NCI-H146 treated with DMSO at 0.1 percent for 48 hours (cell line): ENCODE results near the gene CDC42EP4.

Experiments
- DNase-seq: peaks from one replicate; lab custom pipeline; 2025; ENCODE audit not compliant: unreplicated experiment; lab: John Stamatoyannopoulos, UW

Gene CDC42EP4

DNA sequence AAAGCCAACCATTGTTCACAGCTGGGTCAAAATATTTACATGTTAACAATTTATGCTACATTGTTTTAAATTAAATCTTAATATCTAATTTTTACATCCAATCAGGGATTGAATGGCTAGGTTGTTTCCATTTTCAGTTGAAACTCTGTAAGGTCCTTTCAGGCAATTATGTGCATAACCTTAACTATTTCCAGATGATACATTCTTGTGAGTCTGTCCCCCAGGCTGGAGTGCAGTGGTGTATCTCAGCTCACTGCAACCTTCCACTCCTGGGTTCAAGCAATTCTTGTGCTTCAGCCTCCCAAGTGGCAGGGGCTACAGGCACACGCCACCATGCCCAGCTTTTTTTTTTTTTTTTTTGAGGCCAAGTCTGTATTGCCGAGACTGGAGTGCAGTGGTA lies 10.4 kb downstream of the CDC42EP4 start:
- DNase-seq: no peak

DNA sequence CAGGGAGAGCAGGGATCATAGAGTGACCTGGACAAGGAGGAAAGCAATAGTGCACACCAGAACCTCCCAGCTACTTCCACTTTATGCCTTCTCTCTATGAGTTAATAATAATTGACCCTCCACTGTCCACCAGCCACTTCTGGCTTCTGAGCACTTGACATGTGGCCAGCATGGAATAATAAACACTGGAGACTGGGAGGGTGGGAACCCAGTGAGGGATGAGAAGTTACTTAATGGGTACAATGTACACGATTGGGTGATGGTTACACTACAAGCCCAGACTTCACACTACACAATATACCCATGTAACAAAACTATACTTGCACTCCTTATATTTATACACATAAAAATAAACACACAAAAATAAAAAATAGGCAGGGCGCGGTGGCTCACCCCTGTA lies 11.4 kb downstream of the CDC42EP4 start:
- DNase-seq: no peak

DNA sequence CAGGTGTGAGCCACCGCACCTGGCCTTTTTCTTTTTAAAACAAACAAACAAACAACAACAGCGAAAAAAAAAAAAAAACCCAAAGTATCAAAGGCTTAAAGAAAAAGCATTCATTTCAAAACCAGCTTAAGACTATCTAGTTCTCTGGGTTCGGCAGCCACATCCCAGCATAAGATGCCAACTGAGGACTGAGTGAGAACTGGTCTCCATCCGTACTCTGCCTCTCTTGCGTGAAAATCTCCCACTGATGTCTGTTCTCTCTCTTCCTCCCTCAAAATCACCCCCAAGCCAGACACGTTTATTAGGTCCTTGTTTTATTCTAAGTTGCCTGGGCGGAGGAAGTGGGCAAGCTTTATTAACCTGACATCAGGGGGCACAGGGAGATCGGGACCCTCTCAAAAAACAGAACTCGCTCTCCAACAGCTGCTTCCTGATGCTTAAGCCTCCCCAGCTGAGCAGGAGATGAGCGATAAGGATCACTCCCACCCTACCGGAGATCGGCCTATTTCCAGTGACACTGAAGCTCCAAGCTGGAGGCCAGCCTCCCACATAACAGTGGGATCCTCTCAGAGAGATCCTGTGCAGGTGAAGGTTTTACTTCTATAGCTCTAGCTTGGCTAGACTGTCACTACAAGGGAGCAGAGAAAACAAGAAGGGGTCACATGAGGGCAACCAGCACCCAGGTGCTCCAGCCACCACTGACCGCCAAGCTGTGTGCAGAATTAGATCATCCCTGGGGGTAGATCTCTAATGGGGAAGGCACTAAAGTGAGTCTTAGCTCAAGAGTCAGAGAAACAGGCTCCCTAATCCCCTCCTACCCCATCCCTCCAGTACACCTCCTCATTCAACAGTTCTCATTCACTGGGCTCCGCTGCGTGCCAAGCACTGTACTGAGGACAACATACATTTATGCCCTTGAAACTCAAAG lies 13.6 kb downstream of the CDC42EP4 start:
- no peak for DNase-seq

DNA sequence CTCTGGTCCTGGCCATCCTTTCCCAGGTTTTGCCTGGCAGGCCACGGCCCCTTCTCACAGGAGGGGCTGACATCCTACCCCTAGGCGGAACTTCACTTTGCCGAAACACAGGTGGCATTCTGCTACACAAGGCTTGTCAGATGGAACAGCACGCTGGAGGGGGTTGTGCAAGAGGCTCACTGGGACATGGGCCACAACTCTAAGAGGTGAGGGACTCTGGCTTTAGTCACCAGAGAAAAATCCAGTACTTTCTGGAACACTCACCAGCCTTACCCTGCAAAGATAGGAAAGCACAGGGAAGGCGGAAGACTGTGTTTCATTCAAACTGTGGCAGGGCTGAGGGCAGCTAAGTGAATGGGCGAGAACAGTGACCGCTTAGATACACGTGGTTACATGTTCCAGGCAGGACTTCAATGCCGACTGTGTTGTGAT lies 18.3 kb downstream of the CDC42EP4 start:
- DNase-seq: no peak

DNA sequence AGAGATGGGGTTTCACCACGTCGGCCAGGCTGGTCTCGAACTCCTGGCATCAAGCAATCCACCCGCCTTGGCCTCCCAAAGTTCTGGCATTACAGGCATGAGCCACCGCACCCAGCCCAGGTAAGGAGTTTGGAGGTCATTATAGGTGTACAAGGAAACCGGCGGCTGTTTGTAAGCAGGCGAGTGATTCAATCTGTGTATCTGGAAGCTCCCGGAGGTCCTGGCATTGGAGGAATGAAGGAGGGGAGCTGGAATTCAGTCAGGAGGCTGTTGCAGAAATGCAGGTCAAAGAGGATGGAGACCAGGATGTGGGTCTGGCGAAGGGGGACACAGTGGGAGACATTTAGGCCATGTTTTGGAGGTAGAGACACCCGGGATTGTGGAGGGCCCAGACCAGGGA lies 18.8 kb downstream of the CDC42EP4 start:
- no peak for DNase-seq

DNA sequence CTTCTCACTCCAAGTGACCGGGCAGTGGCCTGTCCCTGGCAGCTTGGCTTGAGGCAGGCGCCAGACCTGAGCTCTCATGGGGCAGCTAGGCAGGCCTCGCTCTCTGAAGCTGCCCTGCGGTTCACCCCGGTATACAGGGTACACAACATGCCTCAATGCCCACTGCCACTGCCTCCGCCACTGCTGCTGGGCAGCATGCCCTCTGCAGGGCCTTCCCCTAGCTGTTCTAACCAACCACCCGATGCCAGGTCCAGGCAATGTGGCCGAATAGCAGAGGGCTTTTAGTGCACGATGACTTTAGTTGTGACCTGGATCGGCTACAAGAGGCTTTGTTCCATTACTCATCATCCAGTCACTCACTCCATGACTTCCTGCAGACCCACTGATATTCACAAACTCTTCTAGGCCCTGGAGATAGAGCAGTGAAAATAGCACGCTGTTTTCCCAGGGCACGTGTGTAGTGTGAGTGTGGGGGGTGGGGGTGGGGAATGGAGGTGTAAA lies 19.7 kb downstream of the CDC42EP4 start:
- DNase-seq: no peak

DNA sequence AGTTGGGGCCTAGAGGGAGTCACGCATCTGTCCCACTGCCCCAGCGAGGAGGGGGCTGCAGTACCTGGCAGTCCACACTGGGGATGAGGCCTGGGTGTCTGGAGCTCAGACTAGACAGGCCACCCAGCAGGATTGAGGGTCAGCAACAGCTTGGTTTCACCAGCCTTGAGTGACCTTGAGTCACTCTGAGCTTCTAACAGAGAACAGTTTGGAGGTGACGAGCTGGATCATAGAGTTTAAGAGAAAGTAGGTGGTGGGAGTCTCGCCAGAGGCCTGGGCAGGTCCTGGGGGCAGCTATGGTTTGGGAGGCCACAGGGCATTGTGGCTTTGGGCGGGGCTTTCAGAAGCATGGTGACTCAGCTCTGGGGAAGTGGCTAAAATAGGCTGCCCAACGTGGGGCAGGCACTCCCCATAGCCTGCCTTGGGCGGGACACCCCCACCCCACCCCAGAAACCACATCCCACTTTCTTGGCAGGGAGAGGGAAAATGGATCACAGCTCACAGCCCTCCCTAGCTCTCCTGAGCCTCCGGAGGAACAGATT lies 20.5 kb downstream of the CDC42EP4 start:
- DNase-seq: no peak

DNA sequence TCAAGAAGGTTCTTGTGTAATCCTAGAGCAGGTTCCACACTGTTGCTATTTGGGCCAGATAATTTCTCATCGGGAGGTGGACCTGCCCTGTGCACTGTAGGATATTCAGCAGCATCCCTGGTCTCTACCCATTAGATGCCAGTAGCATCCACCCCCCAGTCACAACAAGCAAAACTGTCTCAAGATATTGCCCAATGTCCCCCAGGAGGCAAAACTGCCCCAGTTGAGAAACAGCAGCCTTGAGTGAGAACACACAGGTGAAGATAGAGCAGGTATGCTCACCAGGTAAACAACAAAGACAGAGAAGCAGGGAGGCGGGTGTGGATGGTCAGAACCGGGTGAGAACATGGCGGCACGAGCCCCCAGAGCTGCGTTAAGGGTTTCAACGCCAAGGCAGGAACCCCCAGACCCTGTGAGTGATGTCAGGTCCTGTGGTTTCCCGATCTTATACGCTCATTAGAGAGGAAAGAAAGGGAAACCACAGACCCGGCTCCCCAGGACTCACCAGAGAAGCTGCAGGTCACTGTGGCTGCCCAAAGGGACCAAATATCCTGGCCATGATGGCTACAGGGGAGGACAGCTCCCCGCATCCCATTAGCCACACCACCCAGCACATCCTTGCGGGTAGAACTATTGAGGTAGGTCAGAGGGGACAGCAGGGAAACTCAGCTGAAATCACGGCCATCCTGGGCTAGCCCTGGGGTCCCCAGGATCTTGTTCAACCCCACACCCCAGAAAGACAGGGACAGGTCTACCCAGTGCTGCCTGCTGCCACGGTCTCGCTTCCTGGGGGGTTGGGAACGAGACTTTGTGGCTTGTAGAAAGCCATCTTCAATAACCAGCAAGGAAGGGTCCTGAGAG lies 21.2 kb downstream of the CDC42EP4 start:
- no peak for DNase-seq

DNA sequence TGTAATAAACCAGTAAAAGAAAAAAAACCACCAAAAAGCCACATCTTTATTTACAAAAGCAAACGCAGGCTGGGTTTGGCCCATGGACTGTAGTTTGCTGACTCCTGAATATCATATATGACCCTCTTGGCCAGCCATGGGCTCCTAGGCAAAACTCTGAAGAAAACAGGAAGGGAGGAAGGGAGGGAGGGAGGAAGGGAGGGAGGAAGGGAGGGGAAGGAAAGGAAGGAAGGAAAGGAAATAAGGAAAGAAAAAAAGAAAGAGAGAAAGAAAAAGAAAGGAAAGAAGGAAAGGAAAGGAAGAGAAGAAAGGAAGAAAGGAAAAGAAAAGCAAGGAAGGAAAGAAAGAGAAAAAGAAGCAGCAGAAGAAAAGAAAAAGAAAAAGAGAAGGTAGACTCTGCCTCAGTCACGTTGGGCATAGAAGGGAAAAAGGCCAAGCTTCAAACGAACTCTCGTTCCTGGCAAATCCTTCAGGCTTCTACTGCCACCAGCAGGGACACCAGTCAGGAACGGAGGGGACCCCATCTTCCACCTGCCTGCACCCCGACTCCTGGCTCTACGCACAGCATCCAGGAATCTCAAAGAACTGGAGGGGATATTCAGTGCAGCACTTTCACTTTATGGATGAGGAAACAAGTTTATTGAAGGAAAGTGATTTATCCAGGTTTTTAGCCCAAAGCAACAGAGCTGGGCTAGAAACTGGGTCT lies 22.1 kb downstream of the CDC42EP4 start:
- no peak for DNase-seq

DNA sequence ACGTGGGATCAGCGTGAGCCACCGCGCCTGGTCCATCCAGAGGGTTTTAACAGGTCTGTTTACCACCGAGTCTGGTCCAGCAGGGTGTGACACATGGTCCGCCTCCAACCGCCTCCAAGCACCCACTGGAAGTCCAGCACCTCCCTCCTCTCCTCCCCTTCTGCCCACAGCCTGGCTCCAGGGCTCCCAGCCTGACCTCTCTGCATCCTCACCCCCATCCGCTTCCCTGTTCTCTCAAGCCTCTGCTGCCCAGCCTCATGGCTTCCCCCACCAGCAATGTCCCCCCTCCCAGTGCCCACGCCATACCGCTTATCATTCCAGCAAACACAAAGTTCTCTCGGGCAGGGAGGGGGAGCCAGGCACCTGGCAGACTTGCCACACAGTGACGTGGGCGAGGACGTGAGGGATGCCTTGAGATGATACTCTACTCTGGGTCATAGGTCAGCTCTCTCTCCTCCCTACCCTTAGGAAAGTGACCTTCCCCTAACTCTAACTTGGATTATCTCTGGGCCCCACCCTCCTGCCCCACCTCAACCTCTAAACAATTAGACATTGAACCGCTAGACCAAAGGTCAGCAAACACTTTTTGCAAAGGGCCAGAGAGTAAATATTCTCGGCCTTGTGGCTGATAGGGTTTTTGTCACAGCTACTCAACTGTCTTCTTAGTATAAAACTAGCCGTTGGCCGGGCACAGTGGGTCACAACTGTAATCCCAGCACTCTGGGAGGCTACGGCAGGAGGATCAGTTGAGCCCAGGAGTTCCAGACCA lies 23.1 kb downstream of the CDC42EP4 start:
- DNase-seq: no peak

DNA sequence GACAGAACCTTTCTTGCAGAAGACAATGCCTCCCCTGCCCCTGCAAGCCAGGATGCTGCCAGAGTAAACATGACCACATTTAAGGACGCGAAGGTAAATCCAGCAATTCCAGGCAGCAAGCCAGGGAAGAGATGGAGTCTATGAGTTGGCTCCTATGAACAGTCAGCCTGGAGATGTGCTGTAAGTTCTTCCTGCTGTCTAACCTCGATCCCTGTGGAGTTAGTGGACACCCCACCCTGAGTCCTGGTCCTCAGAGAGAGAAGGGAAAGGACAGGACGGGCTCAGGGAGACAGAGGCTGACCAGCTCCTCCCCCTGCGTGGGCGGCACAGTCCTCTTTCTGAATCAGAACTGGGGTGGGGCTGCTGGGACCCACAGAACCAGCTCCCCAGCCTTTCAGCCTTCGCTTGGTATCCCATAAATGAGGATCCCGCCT lies 24.9 kb downstream of the CDC42EP4 start:
- DNase-seq: no peak

DNA sequence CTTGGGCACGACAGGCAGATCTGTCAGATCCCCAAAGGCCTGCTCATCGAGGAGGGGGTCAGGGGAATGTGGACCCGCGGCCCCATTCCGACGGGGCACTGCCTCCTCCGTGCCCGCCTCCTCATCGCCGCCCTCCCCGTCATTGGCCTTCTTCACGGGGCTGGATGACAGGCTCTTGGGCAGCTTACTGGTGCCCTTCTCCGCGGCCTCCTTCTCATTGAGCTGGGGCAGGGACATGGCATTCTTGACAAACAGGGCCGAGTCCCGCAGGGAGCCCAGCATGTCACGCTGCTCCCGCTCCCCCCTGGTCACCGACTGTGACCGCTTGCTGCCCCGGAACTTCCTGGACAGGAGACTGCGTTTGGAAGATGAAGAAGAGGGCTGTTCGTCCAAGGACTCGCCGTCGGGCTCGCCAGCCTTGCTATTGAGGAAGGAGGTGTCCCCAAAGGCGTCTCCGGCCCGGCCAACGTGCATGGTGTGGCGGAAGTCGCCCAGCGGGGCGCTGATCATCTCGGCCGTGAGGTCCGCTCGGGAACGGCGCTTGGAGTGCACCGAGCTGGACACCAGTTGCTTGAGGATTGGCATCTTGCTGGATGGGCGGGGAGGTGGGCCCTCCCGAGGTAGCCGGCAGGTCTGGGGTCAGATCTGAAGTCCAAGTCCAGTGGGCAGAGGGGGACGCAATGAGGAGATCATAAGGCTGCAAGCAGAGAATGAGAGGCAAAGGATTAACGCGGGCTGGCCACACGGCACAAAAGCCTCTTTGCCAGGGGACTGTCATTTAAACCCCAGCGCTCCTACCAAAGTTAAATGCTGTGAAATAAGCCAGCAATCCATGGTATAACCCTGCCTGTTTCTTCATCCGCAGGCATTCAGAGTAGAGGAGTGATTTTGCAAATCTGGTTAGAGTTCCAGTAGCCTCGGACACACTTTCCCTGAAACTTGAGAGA lies 25.6 kb downstream of the CDC42EP4 start:
- no peak for DNase-seq

DNA sequence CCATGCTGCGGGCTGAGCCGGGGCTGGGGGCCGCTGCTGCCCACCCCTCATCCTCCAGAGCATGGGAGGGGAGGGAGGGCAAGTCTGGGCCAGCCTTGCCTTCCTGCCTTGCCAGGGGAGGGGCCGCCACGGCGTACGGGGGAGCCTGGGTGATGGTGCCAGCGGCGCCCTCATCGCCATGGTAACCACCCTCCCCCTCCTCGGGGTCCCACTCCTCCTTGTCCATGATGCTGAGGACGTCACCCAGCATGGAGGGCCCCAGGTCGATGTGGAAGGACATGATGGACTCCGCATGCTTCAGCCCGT lies 26.2 kb downstream of the CDC42EP4 start:
- no peak for DNase-seq

DNA sequence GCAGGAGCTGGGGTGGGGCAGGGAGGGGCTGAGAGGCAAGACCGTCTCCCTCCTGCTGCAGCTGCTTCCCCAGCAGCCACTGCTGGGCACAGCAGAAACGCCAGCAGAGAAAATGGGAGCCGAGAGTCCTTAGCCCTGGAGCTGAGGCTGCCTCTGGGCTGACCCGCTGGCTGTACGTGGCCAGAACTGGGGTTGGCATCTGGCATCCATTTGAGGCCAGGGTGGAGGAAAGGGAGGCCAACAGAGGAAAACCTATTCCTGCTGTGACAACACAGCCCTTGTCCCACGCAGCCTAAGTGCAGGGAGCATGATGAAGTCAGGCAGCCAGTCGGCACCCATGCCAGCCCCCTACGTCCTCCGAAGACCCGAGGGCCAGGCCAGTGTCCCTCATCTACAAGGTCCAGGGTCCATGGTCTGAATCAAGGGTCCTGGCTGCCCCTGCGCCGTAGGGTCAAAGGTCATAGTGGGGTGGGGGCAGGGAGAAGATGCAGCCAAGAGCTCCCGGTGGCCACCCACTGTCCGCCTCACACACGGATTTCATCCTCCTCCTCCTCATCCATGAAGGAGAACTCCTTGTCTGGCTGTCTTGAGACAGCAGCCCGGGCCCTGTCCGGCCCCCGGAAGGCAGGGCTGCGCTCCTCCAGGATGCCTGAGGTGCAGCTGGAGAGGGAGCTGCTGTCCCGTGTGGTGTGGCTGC lies 26.7 kb downstream of the CDC42EP4 start:
- no peak for DNase-seq

DNA sequence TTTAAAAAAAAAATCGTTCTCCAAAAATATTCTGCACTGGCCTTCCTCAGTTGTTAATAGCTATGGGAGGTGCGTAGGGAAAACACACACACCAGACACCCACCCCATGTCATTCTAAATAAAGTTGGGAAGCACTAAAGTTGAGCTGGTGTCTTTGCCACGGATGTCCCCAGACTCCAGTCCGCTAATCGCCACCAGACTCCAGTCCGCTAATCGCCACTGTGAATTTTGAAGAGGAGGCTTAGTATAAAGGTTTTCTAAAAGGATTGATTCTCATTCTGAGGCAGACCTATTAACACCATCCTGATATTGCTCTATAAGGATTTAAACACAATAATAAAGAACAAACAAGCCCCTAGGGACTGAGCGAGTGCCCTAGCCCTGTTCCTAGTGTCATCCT lies 27.4 kb downstream of the CDC42EP4 start:
- DNase-seq: no peak

DNA sequence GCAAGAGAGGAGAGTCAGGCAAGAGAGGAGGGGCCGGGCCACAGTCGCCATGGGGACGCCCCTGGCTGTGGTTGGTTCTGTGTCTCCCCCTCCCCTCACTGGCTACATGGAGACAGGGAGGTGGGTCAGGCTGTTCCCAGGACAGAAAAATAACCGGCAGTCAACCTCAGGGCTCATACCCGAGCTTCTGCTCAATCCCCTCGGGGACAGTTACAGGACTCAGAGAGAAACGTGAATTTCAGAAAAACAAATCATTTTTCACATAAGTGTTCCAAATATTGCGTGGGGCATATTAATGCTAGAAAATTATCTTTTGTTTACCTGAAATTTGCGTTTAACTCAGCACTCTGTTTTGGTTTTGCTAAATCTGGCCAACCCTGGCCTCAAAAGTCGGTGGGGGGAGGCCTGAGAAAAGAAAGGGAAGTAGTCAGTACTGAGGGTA lies 27.9 kb downstream of the CDC42EP4 start:
- no peak for DNase-seq

DNA sequence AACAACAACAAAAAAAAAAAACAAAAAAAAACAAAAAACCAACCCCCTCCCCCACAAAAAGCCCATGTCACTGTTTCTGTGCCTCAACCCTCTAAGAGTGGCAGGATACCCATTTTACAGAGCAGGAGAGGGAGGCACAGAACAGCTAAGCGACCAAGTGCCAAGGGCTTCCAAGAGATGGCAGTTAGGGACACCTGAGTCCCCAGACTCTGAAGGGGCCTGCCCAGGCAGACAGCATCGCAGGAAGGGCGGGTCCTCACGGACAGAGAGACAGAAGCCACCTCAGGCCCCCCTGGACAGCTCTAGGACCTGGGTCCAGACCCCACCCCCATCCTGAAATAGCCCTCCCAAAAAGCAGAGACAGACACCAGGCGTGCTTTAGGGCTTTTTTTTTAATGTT lies 28.6 kb downstream of the CDC42EP4 start:
- no peak for DNase-seq

DNA sequence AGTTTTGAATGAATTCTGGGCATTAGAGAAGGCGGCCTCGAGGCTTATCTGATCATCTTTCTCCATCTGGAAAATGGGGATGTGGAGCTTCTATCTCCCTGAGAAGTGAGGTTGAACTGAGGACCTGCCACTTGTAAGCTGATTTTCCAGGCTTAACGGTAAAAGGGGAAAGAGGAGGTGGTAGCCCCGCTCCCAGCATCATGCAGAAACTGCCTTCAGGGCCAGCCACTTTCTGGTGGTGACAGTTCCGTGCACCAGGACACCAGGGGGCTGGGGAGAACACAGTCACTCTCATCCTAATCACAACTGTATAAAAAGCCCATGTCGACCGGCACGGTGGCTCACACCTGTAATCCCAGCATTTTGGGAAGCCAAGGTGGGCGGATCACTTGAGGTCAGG lies 29.2 kb downstream of the CDC42EP4 start:
- DNase-seq: no peak

DNA sequence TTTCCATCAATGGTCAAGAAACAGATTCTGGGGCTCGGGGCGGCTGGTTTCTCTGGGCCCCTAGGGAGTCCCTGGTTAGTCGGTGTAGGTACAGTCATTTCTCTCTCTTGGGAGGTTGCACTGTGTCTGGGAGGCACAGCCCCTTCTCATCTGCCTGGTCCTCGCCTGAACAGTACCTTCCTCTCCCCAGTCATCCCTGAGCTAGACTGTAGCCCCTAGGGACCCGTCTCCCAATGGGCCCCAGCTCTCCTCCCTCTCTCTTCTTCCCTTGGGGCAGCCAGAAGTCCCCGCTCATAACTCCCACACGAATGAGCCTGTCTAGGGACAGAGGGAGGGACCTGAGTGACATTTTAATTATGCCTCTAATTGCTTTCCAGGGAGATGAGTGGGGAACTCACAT lies 29.9 kb downstream of the CDC42EP4 start:
- no peak for DNase-seq
